ENCODE results near the gene BBC3. TPM values are rescaled to one million over a fixed set of nuclear protein-coding genes. Genes with fewer than 3 reads are reported as not detected.
A peak's percentile ranks its signal among the peaks of the same experiment; 100 is the strongest.

BBC3 gene
- total RNA-seq, 1 donor from 2014 or later: 37.0 TPM

DNA sequence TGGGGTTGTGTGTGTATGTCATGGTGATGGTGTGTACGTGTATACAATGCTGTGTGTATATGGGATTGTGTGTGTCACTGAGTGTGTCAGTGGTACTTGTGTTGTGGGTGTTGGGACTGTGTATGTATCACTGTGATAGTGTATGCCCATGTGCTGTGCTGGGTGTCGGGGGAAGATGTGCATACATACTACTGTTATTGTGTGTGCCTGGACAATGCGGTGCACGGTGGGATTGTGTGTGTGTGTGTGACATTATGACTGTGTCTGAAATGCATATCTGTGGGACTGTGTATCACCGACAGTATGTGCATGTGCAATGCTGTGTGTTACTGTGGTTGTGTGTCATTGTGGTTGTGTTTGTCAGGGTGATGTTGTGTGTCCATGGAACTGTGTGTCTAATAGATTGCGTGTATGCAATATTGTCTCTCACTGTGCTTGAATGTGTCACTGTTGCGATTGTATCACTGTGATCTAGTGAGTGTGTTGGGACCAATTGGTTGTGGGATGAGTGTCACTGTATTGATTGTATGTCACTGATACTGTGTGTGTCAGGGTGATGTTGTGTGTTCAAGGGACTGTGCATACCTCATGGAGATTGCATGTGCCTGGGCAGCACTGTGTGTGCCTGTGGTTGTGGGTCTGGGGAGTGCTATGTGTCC, 11.0 kb upstream of the BBC3 start:
- Mint-ChIP-seq H3K4me1 (ENCODE audit: low read depth, unreplicated experiment) (peaks cover 15% of the 10 kb centered on the region), H3K4me3 (ENCODE audit: unreplicated experiment) (no peak overlapping the region), H3K9me3 (ENCODE audit: unreplicated experiment) (peaks cover 17% of the 10 kb centered on the region), H3K36me3 (ENCODE audit: unreplicated experiment) (peaks cover 4% of the 10 kb centered on the region), H3K27me3 (ENCODE audit: unreplicated experiment) (peaks cover 17% of the 10 kb centered on the region), H3K27ac (ENCODE audit: unreplicated experiment) (no peak overlapping the region)
- TF ChIP-seq, protein P1, sequence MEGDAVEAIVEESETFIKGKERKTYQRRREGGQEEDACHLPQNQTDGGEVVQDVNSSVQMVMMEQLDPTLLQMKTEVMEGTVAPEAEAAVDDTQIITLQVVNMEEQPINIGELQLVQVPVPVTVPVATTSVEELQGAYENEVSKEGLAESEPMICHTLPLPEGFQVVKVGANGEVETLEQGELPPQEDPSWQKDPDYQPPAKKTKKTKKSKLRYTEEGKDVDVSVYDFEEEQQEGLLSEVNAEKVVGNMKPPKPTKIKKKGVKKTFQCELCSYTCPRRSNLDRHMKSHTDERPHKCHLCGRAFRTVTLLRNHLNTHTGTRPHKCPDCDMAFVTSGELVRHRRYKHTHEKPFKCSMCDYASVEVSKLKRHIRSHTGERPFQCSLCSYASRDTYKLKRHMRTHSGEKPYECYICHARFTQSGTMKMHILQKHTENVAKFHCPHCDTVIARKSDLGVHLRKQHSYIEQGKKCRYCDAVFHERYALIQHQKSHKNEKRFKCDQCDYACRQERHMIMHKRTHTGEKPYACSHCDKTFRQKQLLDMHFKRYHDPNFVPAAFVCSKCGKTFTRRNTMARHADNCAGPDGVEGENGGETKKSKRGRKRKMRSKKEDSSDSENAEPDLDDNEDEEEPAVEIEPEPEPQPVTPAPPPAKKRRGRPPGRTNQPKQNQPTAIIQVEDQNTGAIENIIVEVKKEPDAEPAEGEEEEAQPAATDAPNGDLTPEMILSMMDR (IDR thresholded peaks at IDR 0.05; ENCODE audit: partially characterized antibody, unreplicated experiment): no peak
- DNase-seq: no peak

DNA sequence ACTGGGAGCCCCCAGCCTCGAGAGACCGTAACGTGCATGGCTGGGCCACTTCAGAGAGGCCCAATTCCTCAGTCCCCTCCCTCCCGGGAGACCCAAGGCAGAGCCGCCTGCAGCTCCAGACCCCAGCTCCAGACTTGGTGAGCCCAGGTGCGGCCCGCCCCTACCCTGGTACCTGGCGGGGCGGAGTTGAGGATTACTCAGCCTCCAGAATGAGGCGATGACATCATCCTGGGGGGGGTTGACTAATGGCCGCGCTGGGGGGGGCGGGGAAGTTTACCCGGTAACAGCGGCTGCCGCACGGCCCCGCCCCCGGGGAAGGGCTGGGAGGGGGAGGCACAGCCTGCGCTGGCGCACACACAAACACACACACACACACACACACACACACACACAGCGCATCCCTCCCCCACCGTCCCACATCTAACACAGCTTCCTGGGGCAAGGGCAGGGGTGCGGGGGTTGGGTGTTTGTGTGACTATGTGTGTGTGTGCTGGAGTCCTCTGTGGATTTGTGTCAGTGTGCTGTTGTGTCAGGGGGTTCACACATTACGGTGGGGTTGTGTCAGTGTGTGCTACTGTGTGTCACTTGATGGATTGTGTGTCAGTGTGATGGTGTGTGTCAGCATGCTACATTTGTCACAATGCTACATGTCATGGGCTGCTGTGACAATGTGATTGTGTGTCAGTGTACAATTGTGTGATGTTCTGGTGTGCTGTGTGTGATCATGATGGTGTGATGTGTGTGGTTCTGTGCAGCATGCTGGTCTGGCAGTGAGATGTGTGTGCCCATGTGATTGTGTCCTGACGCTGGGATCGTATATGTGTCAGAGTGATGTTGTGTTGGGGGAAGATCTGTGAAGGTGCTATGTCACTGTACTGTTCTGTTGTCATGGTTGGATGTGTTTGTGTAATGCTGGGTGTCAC, 10.3 kb upstream of the BBC3 start:
- DNase-seq: peak; percentile 70
- TF ChIP-seq, protein P1 (IDR thresholded peaks at IDR 0.05; ENCODE audit: partially characterized antibody, unreplicated experiment): no peak
- H3K4me3 Mint-ChIP-seq (ENCODE audit: unreplicated experiment): peak overlapping the region; percentile 20
- no peak overlapping the region for H3K27ac Mint-ChIP-seq (ENCODE audit: unreplicated experiment)
- peaks cover 4% of the 10 kb centered on the region for H3K36me3 Mint-ChIP-seq (ENCODE audit: unreplicated experiment)
- peaks cover 17% of the 10 kb centered on the region for H3K27me3 Mint-ChIP-seq (ENCODE audit: unreplicated experiment)
- peaks cover 17% of the 10 kb centered on the region for H3K9me3 Mint-ChIP-seq (ENCODE audit: unreplicated experiment)
- H3K4me1 Mint-ChIP-seq (ENCODE audit: low read depth, unreplicated experiment): peaks cover 15% of the 10 kb centered on the region

DNA sequence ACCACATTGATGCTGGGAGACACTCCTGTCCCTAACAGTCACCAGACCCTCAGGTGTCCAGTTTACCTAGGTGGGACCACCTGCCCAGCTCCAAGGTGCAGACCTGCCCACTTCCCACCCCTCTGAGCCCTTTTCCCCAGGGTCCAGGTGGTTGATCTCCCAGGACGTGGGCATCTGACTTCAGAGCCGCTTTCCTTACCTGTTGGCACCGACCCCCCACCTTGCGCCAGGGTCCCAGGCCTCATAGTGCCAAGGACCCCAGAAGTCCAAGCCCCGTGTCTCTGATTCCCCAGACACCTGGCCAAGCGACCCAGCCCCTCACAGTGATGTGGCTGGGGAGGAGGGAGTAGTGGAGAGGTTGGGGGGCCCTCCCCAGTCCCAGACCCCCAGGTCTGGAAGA, 9.6 kb upstream of the BBC3 start:
- DNase-seq: no peak
- Mint-ChIP-seq H3K36me3 (ENCODE audit: unreplicated experiment) (peaks cover 4% of the 10 kb centered on the region), H3K4me1 (ENCODE audit: low read depth, unreplicated experiment) (peaks cover 15% of the 10 kb centered on the region), H3K4me3 (ENCODE audit: unreplicated experiment) (peak overlapping the region; percentile 71), H3K27me3 (ENCODE audit: unreplicated experiment) (peaks cover 17% of the 10 kb centered on the region), H3K9me3 (ENCODE audit: unreplicated experiment) (peaks cover 17% of the 10 kb centered on the region), H3K27ac (ENCODE audit: unreplicated experiment) (no peak overlapping the region)
- TF ChIP-seq, protein P1 (IDR thresholded peaks at IDR 0.05; ENCODE audit: partially characterized antibody, unreplicated experiment): no peak

DNA sequence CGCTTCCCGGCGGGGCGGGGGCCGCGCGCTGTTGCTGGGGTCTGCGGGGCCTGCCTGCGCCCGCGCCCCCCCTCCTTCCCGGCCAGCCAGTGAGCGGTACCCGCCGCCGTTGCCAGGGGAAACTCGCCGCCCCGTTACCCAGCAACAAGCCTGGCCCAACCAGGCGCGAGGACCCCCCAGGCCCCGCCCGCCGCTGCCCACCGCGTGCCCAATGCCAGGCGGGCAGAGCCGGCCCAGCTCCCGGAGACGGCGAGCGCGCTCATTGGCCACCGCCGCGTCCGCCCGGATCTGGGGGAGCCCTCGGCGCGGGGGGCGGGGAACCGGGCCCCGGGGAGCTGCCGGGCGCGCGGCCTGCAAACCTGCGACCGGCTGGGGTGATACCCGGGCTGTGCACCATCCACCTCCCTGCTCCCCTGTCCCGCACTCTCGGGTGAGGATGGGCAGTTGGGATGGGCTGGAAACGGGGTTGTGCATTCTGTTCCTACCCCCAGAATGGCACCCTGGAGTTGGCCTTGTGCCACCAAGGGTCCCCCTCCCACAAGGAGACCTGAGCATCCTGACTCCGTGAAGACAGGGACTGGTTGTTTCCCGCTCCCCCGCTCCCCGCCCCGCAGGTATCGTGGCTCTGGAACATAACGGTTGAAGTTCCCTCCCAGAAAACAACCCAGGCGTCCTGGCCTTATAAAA, 8.8 kb upstream of the BBC3 start:
- peaks cover 12% of the 10 kb centered on the region for H3K4me1 Mint-ChIP-seq (ENCODE audit: low read depth, unreplicated experiment)
- H3K27me3 Mint-ChIP-seq (ENCODE audit: unreplicated experiment): peaks cover 12% of the 10 kb centered on the region
- H3K9me3 Mint-ChIP-seq (ENCODE audit: unreplicated experiment): peaks cover 13% of the 10 kb centered on the region
- peak overlapping the region; percentile 71 for H3K4me3 Mint-ChIP-seq (ENCODE audit: unreplicated experiment)
- peaks cover 4% of the 10 kb centered on the region for H3K36me3 Mint-ChIP-seq (ENCODE audit: unreplicated experiment)
- no peak overlapping the region for H3K27ac Mint-ChIP-seq (ENCODE audit: unreplicated experiment)
- DNase-seq: peak; percentile 80
- TF ChIP-seq, protein P1 (IDR thresholded peaks at IDR 0.05; ENCODE audit: partially characterized antibody, unreplicated experiment): no peak

All from glutamatergic neuron (in vitro differentiated cells).